Smooth muscle cell of the brain vasculature (primary cell): Measurements from ENCODE around the gene HEPACAM2.

ENCODE experiments used
- DNase-seq: peaks from one replicate; pipeline ENCODE4 v3.0.0-alpha.2; 2012; ENCODE audit warnings: low read depth, low spot score

HEPACAM2 gene

GRCh38 chr7:93226310-93226709 is at the start of gene HEPACAM2:
Gene HEPACAM2 (minus strand): TSS chr7:93226469.
- no peak for DNase-seq

- no peak for DNase-seq
These were observed 39.0 kb upstream of the HEPACAM2 start for GRCh38 chr7:93265220-93265619.

- no peak for DNase-seq
These were observed 36.3 kb upstream of the HEPACAM2 start for GRCh38 chr7:93262535-93262934.

- no peak for DNase-seq
These were observed 32.4 kb upstream of the HEPACAM2 start for GRCh38 chr7:93258661-93259060.

- no peak for DNase-seq
These were observed 23.4 kb upstream of the HEPACAM2 start for GRCh38 chr7:93249491-93250148.

- DNase-seq, result no peak
These were observed 19.5 kb upstream of the HEPACAM2 start for GRCh38 chr7:93245525-93246432.

- DNase-seq, result no peak
These were observed 15.8 kb upstream of the HEPACAM2 start for GRCh38 chr7:93242106-93242505.

GRCh38 chr7:93239824-93240223 is 13.6 kb upstream of the HEPACAM2 start:
- no peak for DNase-seq

- no peak for DNase-seq
These were observed 12.5 kb upstream of the HEPACAM2 start for GRCh38 chr7:93238748-93239147.

GRCh38 chr7:93238131-93238530 is 11.9 kb upstream of the HEPACAM2 start:
- DNase-seq, result no peak

GRCh38 chr7:93235541-93235940 is 9.3 kb upstream of the HEPACAM2 start:
- no peak for DNase-seq

GRCh38 chr7:93232673-93233018 is 6.4 kb upstream of the HEPACAM2 start:
- no peak for DNase-seq

GRCh38 chr7:93231799-93232672 is 5.8 kb upstream of the HEPACAM2 start, which contains the start of gene VPS50:
Gene VPS50 (plus strand): TSS chr7:93232366. CDS start chr7:93232468, 102 bp downstream.
- peak; percentile 88 for DNase-seq

- DNase-seq, result no peak
These were observed 5.0 kb upstream of the HEPACAM2 start for GRCh38 chr7:93231259-93231658.

GRCh38 chr7:93228302-93228701 is 2.0 kb upstream of the HEPACAM2 start:
- DNase-seq, result peak; percentile 31

GRCh38 chr7:93219868-93220267 is 6.4 kb downstream of the HEPACAM2 start:
- no peak for DNase-seq

- DNase-seq, result no peak
These were observed 7.1 kb downstream of the HEPACAM2 start for GRCh38 chr7:93218997-93219827.

- no peak for DNase-seq
These were observed 13.4 kb downstream of the HEPACAM2 start for GRCh38 chr7:93212881-93213280.

- no peak for DNase-seq
These were observed 14.9 kb downstream of the HEPACAM2 start for GRCh38 chr7:93211228-93211818.

- no peak for DNase-seq
These were observed 21.2 kb downstream of the HEPACAM2 start for GRCh38 chr7:93205046-93205445.

GRCh38 chr7:93203496-93203895 is 22.8 kb downstream of the HEPACAM2 start:
- no peak for DNase-seq
